ENCODE data around the gene GNAO1.

- TF ChIP-seq POLR2AphosphoS5 (IDR thresholded peaks at IDR 0.05) (no peak), CTCF (IDR thresholded peaks at IDR 0.05; ENCODE audit: poor library complexity, severe bottlenecking) (no peak), RAD21 (conservative IDR thresholded peaks at IDR 0.05) (no peak), EP300 (conservative IDR thresholded peaks at IDR 0.05; ENCODE audit: poor library complexity, severe bottlenecking) (no peak), EZH2 (IDR thresholded peaks at IDR 0.05; ENCODE audit: borderline replicate concordance, insufficient read depth, low read length, poor library complexity, severe bottlenecking) (no peak), MXI1 (conservative IDR thresholded peaks at IDR 0.05; ENCODE audit: poor library complexity, severe bottlenecking) (no peak), SMC3 (conservative IDR thresholded peaks at IDR 0.05; ENCODE audit: poor library complexity) (no peak), TAF1 (IDR thresholded peaks at IDR 0.05; ENCODE audit: low read depth) (no peak)
- TF ChIP-seq, protein P1, sequence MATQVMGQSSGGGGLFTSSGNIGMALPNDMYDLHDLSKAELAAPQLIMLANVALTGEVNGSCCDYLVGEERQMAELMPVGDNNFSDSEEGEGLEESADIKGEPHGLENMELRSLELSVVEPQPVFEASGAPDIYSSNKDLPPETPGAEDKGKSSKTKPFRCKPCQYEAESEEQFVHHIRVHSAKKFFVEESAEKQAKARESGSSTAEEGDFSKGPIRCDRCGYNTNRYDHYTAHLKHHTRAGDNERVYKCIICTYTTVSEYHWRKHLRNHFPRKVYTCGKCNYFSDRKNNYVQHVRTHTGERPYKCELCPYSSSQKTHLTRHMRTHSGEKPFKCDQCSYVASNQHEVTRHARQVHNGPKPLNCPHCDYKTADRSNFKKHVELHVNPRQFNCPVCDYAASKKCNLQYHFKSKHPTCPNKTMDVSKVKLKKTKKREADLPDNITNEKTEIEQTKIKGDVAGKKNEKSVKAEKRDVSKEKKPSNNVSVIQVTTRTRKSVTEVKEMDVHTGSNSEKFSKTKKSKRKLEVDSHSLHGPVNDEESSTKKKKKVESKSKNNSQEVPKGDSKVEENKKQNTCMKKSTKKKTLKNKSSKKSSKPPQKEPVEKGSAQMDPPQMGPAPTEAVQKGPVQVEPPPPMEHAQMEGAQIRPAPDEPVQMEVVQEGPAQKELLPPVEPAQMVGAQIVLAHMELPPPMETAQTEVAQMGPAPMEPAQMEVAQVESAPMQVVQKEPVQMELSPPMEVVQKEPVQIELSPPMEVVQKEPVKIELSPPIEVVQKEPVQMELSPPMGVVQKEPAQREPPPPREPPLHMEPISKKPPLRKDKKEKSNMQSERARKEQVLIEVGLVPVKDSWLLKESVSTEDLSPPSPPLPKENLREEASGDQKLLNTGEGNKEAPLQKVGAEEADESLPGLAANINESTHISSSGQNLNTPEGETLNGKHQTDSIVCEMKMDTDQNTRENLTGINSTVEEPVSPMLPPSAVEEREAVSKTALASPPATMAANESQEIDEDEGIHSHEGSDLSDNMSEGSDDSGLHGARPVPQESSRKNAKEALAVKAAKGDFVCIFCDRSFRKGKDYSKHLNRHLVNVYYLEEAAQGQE (IDR thresholded peaks at IDR 0.05; ENCODE audit: borderline replicate concordance) = no peak
Observed at GRCh38 chr16:56279132-56279531, 87.8 kb downstream of the GNAO1 start.
